ENCODE results near the gene NR6A1.

DNA sequence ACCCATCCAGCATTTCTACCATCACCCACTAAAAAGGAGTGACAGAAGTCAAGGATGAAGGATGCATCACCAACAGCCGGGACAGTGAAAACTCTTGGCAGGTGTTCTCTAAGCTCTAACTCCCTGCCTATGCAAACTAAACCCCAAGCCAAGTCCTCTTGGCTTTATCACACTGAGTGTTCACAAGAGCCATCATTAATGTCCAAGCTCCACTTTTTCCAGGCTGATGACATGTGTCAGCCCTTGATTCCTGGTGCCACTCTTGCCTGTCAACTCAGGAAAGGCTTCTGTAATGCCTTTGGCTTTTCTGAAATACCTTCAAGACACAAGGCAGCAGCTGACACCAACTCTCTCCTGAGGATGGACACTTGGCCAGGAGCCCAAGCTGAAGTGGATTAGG lies 86.9 kb downstream of the NR6A1 start:
- no peak for TF ChIP-seq EZH2 (IDR thresholded peaks at IDR 0.05)
- no peak for TF ChIP-seq POLR2AphosphoS5 (IDR thresholded peaks at IDR 0.05; ENCODE audit: borderline replicate concordance, low read depth, low read length)
